GM12892 (cell line): ENCODE measurements around the gene DTHD1.

Experiments used
- POLR2A ChIP-seq: IDR thresholded peaks from 2 replicates; pipeline ENCODE4 v1.6.1; 2011; ENCODE audit warnings: low read depth, low read length, control low read depth
- TAF1 ChIP-seq: IDR thresholded peaks from 2 replicates; pipeline ENCODE4 v1.6.1; 2011; ENCODE audit warnings: low read depth, mild to moderate bottlenecking, control low read depth, low read length, borderline replicate concordance

DNA sequence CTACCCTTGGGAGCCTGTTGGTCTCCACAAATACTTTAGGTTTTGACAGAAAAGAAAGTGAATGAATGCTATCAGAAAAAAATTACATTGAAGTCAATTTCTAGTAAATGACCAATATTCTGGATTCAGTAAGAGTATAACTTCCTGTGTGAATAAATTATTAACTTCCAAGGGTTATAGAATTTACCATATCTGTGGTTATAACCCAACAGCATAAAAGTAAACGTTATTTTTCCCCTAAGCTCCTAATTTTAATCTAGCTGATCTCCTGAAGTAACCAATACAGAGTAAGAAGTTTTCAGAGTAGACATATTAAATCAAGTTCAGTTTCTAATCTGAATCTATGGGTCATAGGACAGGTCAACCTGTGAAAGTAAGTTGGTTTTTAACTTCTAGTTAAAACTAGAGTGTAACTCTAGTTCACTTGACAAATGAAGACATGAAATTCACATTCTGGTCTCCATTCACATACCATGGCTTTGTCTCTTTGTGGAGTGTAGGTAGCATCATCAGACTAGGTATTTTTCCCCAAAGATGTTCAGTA lies 22.8 kb downstream of the DTHD1 start:
- TF ChIP-seq TAF1 (no peak), POLR2A (no peak)
